Hepatocyte (in vitro differentiated cells): ENCODE data around the gene CEMIP2. TPM values are rescaled to one million over a fixed set of nuclear protein-coding genes. Genes with fewer than 3 reads are reported as not detected.

Experiments used
- DNase-seq: peaks from one replicate; pipeline ENCODE4 v3.0.0-alpha.2; 2016; ENCODE audit warnings: low spot score
- H2AFZ ChIP-seq: fragments of 200-600 bp; sonication (generic); 2 replicates; pipeline ENCODE4 v1.6.0; 2016; ENCODE audit warnings: antibody characterized with exemption, mild to moderate bottlenecking
- H3K27ac ChIP-seq: fragments of 200-600 bp; sonication (generic); 2 replicates; pipeline ENCODE4 v1.5.1; 2016; ENCODE audit warnings: mild to moderate bottlenecking
- H3K27me3 ChIP-seq: fragments of 200-600 bp; sonication (generic); 2 replicates; pipeline ENCODE4 v1.6.1; 2016
- H3K36me3 ChIP-seq: fragments of 200-600 bp; sonication (generic); replicated peaks from 2 replicates; pipeline ENCODE4 v1.5.1; 2016; ENCODE audit warnings: low read depth; ENCODE audit not compliant: insufficient read depth
- H3K4me1 ChIP-seq: fragments of 200-600 bp; sonication (generic); 2 replicates; pipeline ENCODE4 v1.5.1; 2016; ENCODE audit warnings: mild to moderate bottlenecking, moderate library complexity; ENCODE audit not compliant: insufficient read depth
- H3K4me2 ChIP-seq: fragments of 200-600 bp; sonication (generic); 2 replicates; pipeline ENCODE4 v1.6.0; 2016
- H3K4me3 ChIP-seq: fragments of 200-600 bp; sonication (generic); 2 replicates; pipeline ENCODE4 v1.5.1; 2016; ENCODE audit warnings: mild to moderate bottlenecking
- H3K79me2 ChIP-seq: fragments of 200-600 bp; sonication (generic); 2 replicates; pipeline ENCODE4 v1.6.0; 2017; ENCODE audit warnings: mild to moderate bottlenecking
- H3K9me2 ChIP-seq: fragments of 200-600 bp; sonication (generic); replicated peaks from 2 replicates; pipeline ENCODE4 v1.6.0; 2017; ENCODE audit warnings: mild to moderate bottlenecking; ENCODE audit not compliant: insufficient read depth
- H3K9me3 ChIP-seq: fragments of 200-600 bp; sonication (generic); 2 replicates; pipeline ENCODE4 v1.5.1; 2016; ENCODE audit warnings: low read depth, mild to moderate bottlenecking
- H4K20me1 ChIP-seq: fragments of 200-600 bp; sonication (generic); 2 replicates; pipeline ENCODE4 v1.6.0; 2016; ENCODE audit warnings: mild to moderate bottlenecking; ENCODE audit not compliant: insufficient read depth, poor library complexity, severe bottlenecking
- EZH2 ChIP-seq: fragments of 200-600 bp; sonication (generic); IDR thresholded peaks from 2 replicates; pipeline ENCODE4 v1.6.1; 2016; ENCODE audit warnings: antibody characterized with exemption, mild to moderate bottlenecking, borderline replicate concordance
- EZH2phosphoT487 ChIP-seq: fragments of 200-600 bp; sonication (generic); IDR thresholded peaks from one replicate; pipeline ENCODE4 v1.6.1; 2018; ENCODE audit warnings: antibody characterized with exemption, mild to moderate bottlenecking, low read depth, moderate library complexity; ENCODE audit not compliant: unreplicated experiment, severe bottlenecking
- WGBS: methylation state at CpG from one replicate; pipeline ENCODE4 v1.1.6; 2016; ENCODE audit warnings: low lambda C conversion rate; ENCODE audit errors: missing lambda C conversion rate; 5-methylcytosine and 5-hydroxymethylcytosine counted together
- polyA plus RNA-seq: library from polyadenylated mRNA; unstranded; fragments of >200 nt; fragmentation: Nextera tagmentation; extraction: Ambion mirVana; gene quantifications from 2 replicates; pipeline ENCODE4 v1.2.1, GENCODE V29; 2016
- total RNA-seq: library from RNA; depleted of rRNA; stranded (reverse); fragments of >200 nt; gene quantifications from 2 replicates; pipeline ENCODE4 v1.2.3, GENCODE V29; 2014
- TF ChIP-seq, protein P1 (sequence below): fragments of 200-600 bp; sonication (generic); IDR thresholded peaks from 2 replicates; pipeline ENCODE4 v1.5.1; 2016; ENCODE audit warnings: antibody characterized with exemption, mild to moderate bottlenecking; ENCODE audit not compliant: poor library complexity

The CEMIP2 gene
- total and polyA plus RNA-seq, 2 experiments from 2014 or later = 45.2 to 94.2 TPM

- Histone ChIP-seq H2AFZ (peak overlapping the region; percentile 76), H3K27me3 (no peaks in the 10 kb centered on the region), H3K9me2 (no peaks in the 10 kb centered on the region), H3K4me2 (peak overlapping the region; percentile 100), H3K4me1 (peaks cover 14% of the 10 kb centered on the region), H4K20me1 (peaks cover 19% of the 10 kb centered on the region), H3K9me3 (no peaks in the 10 kb centered on the region), H3K79me2 (peaks cover 36% of the 10 kb centered on the region), H3K4me3 (peak overlapping the region; percentile 90), H3K36me3 (no peaks in the 10 kb centered on the region), H3K27ac (peak overlapping the region; percentile 3)
- TF ChIP-seq, protein P1, sequence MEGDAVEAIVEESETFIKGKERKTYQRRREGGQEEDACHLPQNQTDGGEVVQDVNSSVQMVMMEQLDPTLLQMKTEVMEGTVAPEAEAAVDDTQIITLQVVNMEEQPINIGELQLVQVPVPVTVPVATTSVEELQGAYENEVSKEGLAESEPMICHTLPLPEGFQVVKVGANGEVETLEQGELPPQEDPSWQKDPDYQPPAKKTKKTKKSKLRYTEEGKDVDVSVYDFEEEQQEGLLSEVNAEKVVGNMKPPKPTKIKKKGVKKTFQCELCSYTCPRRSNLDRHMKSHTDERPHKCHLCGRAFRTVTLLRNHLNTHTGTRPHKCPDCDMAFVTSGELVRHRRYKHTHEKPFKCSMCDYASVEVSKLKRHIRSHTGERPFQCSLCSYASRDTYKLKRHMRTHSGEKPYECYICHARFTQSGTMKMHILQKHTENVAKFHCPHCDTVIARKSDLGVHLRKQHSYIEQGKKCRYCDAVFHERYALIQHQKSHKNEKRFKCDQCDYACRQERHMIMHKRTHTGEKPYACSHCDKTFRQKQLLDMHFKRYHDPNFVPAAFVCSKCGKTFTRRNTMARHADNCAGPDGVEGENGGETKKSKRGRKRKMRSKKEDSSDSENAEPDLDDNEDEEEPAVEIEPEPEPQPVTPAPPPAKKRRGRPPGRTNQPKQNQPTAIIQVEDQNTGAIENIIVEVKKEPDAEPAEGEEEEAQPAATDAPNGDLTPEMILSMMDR = peak; percentile 27
- TF ChIP-seq EZH2phosphoT487 (no peak), EZH2 (no peak)
- DNase-seq = peak; percentile 86
- 8% methylated on average over 43 of the region's 46 CpGs for WGBS
These were observed 1.2 kb upstream of the CEMIP2 start for GRCh38 chr9:71769175-71770161.

GRCh38 chr9:71767776-71768321 lies 464 bp downstream of the CEMIP2 start:
- H4K20me1 ChIP-seq = peaks cover 19% of the 10 kb centered on the region
- no peaks in the 10 kb centered on the region for H3K9me3 ChIP-seq
- peaks cover 52% of the 10 kb centered on the region for H3K79me2 ChIP-seq
- peaks cover 28% of the 10 kb centered on the region for H3K4me1 ChIP-seq
- no peaks in the 10 kb centered on the region for H3K27me3 ChIP-seq
- peak overlapping the region; percentile 100 for H3K4me2 ChIP-seq
- H3K4me3 ChIP-seq = peak overlapping the region; percentile 91
- peak; percentile 43 for DNase-seq
- H3K27ac ChIP-seq = peak overlapping the region; percentile 99
- no peaks in the 10 kb centered on the region for H3K9me2 ChIP-seq
- H2AFZ ChIP-seq = peak overlapping the region; percentile 62
- TF ChIP-seq EZH2 (no peak), EZH2phosphoT487 (no peak)
- TF ChIP-seq, protein P1 = no peak
- WGBS = under 1% methylated on average over 33 of the region's 33 CpGs
- no peaks in the 10 kb centered on the region for H3K36me3 ChIP-seq

- Histone ChIP-seq H2AFZ (no peak overlapping the region), H3K4me2 (peak overlapping the region; percentile 100), H3K36me3 (no peaks in the 10 kb centered on the region), H3K4me1 (peaks cover 33% of the 10 kb centered on the region), H3K9me3 (no peaks in the 10 kb centered on the region), H3K4me3 (peak overlapping the region; percentile 91), H3K27me3 (no peaks in the 10 kb centered on the region), H3K9me2 (no peaks in the 10 kb centered on the region), H3K79me2 (peaks cover 58% of the 10 kb centered on the region), H3K27ac (peak overlapping the region; percentile 99), H4K20me1 (peaks cover 23% of the 10 kb centered on the region)
- peak; percentile 55 for DNase-seq
- WGBS = 4% methylated on average over 7 of the region's 7 CpGs
- TF ChIP-seq, protein P1 = no peak
- TF ChIP-seq EZH2phosphoT487 (no peak), EZH2 (no peak)
These were observed 1.0 kb downstream of the CEMIP2 start for GRCh38 chr9:71767163-71767775.
